Astrocyte of the spinal cord (primary cell): ENCODE results near the gene SYMPK.
"Not testable (repeated sequence)": the region's sequence is repeated elsewhere in the genome, so short reads cannot be mapped to it uniquely, and the experiment has no call there.

Experiments
- DNase-seq: peaks from one replicate; pipeline ENCODE4 v3.0.0; 2011; ENCODE audit warnings: low read depth, low spot score
- H3K4me3 ChIP-seq: 2 replicates; pipeline ENCODE4 v1.5.1; 2011; ENCODE audit warnings: low read depth, mild to moderate bottlenecking, low read length, moderate library complexity
- in situ Hi-C: cut with HindIII; loops from 2 replicates; pipeline ENCODE4 v1.10.0; 2017; ENCODE audit warnings: low sequenced_read_pairs
- TF ChIP-seq, protein P1 (sequence below): IDR thresholded peaks from 2 replicates; pipeline ENCODE4 v1.5.1; 2012; ENCODE audit warnings: low read depth, mild to moderate bottlenecking, low read length, inconsistent platforms

Gene SYMPK

DNA sequence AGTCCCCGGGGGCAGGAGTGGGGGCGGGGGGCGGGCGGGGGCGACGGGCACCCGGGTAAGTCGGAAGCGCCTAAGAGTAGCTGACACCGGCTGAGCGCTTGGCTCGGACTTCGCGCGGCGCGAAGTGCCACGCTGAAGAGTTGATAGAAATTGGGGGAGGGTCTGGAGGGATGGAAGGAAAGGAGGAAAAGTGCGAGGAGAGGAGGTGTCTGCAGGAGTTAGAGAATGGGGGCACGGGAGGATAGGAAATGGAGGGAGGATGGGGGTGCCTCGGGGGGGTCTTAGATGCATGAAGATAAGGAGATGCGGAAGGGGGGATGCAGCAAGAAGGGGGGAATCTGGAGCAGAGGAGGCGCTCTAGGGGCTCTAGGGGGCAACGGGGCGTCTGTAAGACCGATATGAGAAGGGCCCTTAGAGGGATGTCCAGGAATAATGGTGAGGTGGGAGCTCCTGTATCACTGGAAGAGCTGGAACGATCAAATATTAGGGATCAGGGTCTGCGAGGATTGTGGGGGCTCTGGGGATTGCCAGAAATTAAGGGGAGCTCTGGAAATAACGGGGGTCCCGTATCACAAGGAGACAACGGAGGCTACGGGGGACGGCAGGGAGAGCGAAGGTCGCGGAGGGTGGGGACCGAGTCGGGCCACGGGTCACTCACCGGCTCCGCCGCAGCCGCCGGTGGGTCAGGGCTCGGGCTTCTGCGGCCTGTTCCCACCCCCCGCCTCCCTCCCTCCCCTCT lies 39.1 kb upstream of the SYMPK start, which contains the start of gene MYPOP:
TSS of gene MYPOP (minus strand) at position 702 of the 739 bp plus-strand sequence. CDS start 840 bp downstream, outside the sequence.
- peak within 1 kb of the TSS; percentile 73 for H3K4me3 ChIP-seq
- in situ Hi-C loops = no loop called here
- TF ChIP-seq, protein P1, sequence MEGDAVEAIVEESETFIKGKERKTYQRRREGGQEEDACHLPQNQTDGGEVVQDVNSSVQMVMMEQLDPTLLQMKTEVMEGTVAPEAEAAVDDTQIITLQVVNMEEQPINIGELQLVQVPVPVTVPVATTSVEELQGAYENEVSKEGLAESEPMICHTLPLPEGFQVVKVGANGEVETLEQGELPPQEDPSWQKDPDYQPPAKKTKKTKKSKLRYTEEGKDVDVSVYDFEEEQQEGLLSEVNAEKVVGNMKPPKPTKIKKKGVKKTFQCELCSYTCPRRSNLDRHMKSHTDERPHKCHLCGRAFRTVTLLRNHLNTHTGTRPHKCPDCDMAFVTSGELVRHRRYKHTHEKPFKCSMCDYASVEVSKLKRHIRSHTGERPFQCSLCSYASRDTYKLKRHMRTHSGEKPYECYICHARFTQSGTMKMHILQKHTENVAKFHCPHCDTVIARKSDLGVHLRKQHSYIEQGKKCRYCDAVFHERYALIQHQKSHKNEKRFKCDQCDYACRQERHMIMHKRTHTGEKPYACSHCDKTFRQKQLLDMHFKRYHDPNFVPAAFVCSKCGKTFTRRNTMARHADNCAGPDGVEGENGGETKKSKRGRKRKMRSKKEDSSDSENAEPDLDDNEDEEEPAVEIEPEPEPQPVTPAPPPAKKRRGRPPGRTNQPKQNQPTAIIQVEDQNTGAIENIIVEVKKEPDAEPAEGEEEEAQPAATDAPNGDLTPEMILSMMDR = no peak

DNA sequence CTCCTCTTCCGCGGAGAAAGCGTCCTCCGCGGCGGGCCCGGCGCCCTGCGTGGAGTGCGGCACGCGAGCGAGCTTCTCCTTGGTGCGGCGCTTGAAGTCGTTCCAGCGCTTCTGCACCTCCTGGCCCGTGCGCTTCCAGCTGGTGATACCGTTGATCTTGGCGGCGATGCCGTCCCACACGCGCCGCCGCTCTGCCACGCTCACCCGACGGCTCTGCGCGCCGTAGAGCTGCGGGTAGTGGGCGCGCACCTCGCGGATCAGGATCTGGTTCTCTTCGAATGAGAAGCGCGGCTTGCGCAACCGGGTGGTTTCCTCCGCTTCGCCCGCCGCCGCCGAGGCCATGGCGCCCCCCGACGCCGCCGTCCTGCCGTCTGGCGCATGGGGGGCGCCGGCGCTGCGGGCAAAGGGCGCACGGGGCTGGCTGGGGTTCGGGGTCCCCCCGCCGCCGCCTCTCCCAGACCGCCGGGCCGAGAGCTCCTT lies 38.5 kb upstream of the SYMPK start:
- peak overlapping the region; percentile 73 for H3K4me3 ChIP-seq
- TF ChIP-seq, protein P1 = no peak
- DNase-seq = peak; percentile 25
- in situ Hi-C loops = no loop called here

More for the DNA sequence above, 39.1 kb upstream of the SYMPK start, which contains the start of gene MYPOP:
- no peak for DNase-seq

DNA sequence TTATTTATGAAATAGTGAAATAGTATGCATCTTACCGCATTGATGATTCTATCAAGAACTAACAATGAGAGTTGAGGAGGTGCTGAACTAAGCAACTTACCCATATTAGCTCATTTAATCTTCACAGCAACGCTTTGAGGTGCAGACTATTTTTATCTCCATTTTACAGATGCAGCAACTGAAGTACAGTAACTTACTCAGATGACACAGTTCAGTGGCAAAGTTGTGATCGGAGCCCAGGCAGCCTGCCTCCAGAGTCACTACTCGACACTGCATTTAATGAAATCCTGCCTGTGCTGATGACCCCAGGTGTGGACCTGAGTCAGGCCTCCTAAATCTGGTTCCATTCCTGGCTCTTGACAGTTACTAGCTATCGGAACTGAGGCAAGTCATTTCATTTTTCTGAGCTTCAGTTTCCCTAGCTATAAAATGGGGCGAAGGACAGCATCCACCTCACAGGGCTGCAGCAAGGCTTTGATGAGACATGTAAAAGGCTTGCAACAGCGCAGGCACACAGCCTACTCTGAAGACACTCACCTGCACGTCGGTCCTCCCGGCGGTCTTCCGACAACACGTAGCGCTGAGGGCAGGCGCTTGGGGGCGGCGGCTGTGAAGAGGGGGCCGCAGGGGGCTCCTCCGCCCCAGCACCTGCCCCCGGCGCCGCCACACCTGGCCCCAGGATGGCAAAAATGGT lies 37.9 kb upstream of the SYMPK start:
- peak overlapping the region; percentile 73 for H3K4me3 ChIP-seq
- TF ChIP-seq, protein P1 = no peak
- in situ Hi-C loops = no loop called here
- DNase-seq = no peak

DNA sequence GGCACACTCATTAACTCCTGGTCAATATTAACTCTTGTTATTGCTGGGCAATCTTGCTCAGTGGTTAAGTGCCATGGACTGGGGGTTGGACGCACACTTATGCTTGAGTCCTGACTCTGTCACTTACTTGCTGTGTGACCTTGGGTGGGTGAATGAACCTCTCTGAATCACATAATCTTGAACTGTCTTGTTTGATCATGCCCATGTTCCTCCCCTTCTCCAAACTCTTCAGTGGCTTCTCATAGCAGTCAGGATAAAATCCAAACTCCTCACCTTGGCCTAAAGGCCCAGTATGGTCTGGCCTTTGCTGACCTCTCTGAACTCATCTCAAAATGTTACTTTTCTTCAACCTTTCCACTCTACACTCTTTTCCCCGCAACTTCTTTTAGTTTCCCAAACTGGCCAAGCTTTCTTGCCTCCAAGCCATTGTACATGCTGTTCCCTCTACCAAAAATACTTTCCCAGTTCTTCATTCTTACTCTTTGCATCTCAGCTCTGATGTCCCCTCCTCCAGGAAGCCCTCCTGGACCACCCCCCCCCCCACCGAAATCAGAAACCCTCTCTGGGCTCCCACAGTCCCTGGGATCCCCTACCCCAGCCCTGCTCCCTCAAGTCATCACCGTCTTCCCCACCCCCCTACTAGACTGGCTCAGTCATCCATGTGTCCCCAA lies 37.1 kb upstream of the SYMPK start:
- TF ChIP-seq, protein P1 = no peak
- in situ Hi-C loops = no loop called here
- H3K4me3 ChIP-seq = no peak overlapping the region
- no peak for DNase-seq

DNA sequence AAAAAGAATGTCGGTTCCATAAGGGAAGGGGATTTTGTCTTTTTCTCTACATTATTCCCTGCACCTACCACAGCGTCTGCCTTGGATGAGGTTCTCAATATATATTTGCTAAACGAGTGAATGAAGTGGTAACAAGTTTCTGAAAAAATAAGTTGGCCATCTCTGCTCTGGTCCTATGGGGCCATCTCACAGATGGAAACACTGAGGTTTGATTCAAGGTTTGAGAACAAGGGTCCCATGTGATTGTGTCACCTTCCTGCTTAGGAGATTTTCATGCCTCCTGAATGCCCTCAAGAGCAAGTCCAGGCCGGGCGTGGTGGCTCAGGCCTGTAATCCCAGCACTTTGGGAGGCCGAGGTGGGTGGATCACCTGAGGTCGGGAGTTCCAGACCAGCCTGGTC lies 36.3 kb upstream of the SYMPK start:
- TF ChIP-seq, protein P1 = no peak
- no peak overlapping the region for H3K4me3 ChIP-seq
- in situ Hi-C loops = no loop called here
- DNase-seq = no peak

DNA sequence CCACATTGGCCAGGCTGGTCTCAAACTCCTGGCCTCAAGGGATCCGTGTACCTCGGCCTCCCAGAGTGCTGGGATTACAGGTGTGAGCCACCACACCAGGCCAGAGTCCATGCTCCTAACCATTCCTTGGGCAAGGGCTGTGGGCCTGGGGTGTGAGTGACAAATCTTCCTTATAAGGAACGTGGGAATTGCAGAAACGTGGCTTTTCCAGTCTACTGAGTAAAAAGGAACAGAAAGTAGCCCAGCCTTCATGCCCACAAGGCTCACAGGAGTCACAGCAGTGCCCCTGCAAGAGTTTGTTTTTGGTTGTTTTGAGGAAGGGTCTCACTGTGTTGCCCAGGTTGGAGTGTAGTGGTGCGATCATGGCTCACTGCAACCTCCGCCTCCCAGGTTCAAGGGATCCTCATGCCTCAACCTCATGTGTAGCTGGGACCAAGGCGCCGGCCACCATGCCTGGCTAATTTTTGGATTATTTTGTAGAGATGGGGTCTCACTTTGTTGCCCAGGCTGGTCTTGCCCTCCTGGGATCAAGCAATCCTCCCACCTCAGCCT lies 34.4 kb upstream of the SYMPK start:
- in situ Hi-C loops = no loop called here

DNA sequence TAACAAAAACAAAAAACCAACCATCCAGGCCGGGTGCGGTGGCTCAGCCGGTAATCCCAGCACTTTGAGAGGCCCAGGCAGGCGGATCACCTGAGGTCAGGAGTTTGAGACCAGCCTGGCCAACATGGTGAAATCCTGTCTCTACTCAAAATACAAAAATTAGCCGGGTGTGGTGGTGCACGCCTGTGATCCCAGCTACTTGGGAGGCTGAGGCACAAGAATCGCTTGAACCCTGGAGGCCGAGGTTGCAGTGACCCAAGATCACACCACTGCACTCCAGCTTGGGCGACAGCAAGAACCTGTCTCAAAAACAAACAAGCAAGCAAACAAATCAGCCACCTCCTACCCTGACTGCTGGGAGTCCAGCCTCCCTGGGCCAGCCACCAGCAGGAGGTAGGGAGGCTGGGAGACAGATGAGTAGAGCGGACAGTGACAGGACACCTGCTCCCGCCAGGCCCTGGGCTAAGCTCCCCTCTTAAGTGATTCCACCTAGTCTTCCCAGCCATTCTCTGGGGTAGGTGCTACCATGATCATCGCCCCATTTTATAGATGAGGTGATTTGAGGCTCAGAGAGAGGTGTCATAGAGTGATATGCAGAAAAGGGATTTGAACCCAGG lies 33.1 kb upstream of the SYMPK start:
- H3K4me3 ChIP-seq, in situ Hi-C loops: not testable (repeated sequence)

More for the DNA sequence above, 34.4 kb upstream of the SYMPK start:
- TF ChIP-seq, protein P1 = no peak
- DNase-seq = no peak
- H3K4me3 ChIP-seq = no peak overlapping the region

More for the DNA sequence above, 33.1 kb upstream of the SYMPK start:
- DNase-seq = not testable (repeated sequence)
